Activated CD4-positive, alpha-beta T cell treated with anti-CD3 and anti-CD28 coated beads, Interleukin-2, amount 50 U/mL, for 16 hours (primary cell): ENCODE measurements around the gene MED13L.

ENCODE experiments used
- DNase-seq: peaks from one replicate; pipeline ENCODE4 v3.0.0-alpha.2; 2020

MED13L gene

DNA sequence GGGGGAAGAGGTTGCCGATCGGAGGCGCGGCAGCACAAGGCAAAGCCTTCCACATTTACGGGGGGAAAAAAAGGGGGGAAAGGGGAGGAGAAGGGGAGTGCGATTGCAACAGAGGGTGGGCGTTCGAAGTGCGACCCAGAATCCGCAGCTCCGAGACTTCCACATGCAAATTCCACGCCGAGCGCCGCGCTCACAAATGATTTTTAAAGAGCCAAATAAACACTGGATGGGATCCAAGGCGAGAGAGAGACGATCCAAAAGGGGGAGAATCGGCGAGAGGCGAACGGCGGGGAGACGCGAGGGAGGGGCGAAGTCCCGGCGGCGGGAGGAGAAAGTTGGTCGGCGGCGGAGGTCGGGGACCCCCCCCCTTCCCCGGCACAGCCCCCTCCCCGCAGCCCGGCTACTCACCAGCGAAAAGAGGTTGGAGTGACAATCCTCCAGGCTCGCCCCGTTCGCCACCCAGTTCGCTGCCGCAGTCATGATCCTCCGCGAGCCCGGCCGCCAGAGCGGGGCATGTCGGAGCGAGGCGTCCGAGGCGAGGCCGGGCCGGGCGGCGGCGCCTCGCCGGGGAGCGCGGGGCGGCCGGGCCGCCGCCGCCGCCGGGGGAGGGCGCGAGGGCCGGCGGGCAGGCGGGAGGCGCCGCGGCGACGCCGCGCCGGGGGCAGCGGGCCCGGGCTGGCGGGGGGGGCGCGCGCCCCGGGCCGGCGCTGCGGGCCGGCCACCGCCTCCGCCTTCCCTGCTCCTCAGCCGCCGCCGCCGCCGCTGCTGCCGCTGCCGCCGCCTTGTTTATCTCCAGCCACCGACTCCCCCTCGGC lies 634 bp downstream of the MED13L start:
- DNase-seq: peak; percentile 52

DNA sequence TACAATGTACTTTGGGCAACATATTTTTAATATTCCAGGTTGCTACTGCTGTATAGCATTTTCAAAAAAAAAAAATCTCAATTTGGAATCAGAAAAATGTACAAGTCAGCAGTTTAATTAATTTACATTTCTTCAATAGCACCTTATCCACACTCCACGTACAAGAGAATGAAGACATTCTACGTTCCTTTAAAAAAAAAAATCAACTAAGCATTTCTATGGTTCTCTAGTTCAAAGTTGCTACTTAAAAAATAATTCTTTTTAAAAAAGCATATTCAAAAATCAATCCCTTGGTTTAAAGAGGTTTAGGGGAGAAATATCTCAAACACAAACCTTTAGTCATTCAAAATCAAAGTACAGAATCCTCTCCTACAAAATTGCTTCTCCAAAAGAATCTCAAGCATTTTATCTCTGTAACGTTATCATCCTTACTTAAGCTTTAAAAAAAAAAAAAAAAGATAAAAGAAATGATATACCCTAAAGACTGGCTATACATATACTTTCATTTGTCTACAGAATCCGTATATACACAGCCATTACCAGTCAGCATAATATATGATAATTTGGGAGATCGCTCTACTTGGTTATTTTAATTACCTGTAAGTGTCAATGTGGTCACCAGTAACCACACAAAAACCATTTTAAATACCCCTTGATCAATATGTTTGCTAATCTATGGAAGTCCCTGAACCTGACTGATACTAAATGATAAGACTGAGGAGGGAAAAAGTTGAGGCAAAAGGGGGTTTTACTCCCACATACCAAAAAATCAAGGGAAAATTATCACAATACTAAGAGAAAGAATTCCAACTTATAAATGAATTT lies 2.7 kb downstream of the MED13L start:
- DNase-seq: no peak

DNA sequence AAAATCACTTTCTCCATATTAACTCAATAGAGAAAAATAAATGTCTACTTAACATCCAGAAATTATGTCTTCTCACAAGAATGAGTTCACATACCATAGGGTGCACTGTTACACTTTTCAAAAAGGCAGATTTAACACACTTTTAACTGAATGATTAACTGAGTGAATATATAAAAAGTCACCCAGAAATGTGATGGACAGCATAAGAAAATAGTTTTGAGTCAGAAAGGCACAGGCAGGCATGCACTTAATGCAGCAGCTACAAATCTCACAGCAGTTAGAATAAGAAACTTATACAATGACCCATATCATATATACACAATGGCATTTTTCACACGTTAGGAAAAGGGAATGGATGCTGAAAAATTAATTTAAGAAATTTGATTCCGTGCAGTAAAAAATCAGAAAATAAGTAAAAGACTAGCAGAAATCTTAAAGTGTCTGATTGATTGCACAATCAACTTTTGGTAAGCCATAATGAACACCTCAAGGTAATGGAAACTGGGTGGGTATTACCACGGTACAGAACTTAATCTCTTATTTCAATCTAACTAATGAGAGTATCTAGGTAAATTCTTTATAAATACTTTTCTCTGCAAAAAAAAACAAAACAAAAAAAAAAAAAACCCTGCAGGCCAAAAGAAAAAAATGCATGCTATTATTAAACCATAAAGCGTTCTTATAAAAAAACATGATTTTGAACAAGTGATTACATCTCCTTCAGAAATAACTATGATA lies 3.5 kb downstream of the MED13L start:
- peak; percentile 8 for DNase-seq

DNA sequence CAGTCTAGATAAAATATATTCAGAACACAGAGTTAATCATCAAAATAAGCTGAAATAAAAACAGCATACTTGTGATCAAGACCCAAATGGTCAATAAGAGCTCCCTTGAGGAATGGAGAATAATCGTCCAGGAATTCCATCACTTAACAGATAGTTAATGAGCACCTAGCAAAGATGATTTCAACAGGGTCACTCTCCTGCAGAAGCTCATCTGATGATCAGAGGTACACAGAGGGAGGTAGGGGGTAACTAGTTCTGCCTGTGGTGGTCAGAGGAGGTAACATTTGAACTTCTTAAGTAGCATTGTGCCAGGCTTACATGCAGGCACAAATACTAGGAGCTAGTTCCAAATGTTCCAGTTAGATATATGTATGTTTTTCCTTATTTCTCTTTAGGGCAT lies 9.5 kb downstream of the MED13L start:
- no peak for DNase-seq

DNA sequence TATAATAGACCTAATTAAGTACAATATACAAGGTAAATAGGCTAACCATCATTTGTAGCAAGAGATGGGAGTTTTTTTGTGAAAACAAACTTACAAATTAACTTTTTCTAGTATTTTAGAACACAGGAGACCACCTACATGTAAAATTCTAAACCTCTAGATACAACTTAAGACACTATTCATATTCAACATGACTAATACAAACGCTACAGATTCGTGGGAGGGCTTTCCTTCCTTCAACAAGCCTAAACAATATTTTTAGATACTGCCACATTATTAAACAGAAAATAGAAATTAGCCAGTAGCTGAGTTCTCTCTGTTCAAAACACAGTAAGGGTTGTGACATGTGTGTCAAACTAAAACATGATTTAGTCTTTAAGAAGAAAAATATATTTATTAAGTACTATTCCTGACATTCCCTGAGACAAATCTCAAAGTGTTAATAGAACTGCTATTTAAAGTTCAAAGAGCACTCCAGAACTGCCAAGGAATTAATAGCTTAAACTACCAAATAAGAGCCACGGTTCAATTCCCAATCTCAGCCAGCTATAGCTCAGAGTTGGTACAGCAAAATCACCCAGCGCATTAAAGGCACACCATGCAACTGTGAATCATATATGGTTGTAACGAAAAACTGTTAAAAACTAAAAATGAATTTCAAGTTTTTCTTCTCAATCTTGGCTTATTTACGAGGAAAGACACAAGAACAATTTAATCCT lies 10.7 kb downstream of the MED13L start:
- DNase-seq: no peak

DNA sequence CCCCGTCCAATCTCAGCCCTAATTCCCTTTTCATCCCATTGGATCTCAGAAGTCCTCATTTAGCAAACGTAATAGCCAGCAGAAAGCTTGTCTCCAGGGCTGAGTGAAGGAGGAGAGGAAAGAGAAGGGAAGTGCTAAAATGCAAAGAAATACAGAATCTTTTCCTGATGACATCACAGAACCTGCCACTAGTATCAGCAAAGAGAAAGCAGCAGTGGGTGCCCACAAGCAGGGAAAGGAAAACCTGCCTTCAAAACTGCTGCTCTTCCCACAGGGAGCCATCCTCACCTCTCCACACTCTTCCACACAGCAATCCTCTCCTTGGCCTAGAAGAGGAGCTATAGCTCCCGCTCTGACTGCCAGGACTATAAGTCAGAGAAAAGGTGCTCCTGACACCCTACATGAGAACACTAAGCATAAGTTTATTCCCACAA lies 11.3 kb downstream of the MED13L start:
- no peak for DNase-seq

DNA sequence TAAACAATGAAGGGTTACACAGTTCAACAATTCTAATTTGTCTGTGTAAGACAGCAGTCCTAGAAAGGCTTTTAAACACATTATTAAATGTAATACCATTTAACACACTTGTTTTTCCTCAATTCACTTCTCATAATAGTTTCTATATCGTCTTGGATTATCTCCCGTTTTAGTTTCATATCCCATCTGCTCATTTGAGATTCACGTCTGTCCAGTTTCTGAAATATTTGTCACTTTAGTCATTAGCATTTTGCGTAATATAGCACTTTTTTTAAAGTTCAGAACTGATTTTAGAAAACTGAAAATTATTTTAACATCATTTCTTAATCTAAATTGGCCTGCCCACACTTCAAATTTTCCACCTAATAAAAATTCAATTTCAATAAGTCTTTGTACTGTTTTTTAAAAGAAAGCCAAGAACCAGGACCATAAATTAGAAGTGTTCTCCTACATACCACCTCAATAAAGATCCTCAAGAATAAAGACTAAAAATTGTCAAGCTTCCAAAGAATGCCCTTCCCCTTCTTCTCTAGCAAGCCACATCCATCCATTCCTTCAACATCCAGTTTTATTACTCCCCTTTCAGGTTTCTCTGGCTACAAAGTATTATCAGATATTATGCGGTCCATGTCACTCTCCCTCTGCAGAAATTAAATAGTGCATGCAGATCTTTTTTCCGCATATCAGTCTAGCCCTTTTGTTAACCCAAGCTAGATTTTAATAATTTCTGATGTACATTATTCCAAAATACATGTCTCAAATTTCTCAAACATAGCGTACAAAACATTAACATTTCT lies 11.9 kb downstream of the MED13L start:
- DNase-seq: no peak

DNA sequence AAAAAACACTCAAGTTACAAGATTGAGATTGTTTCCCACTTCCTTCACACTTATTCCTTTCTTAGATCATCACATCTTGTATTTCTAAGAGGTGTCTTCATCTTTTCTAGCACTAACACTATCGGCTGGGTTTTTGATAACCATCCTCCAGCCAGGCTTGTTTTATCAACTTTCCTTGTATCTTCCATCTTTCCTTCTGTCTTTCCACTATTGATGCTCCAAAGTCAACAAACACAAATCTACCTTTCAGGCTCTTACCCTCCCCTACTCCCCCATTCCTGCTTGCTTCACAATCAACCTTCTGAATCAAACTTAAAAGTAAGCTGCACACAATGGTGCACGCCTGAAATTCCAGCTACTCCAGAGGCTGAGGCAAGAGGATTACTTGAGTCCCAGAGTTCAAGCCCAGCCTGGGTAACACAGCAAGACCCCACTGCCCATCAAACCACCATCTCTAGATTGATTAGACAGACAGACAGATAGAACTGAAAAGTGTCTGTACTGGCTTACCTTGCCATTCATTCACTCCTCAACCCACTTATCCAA lies 12.9 kb downstream of the MED13L start:
- no peak for DNase-seq

DNA sequence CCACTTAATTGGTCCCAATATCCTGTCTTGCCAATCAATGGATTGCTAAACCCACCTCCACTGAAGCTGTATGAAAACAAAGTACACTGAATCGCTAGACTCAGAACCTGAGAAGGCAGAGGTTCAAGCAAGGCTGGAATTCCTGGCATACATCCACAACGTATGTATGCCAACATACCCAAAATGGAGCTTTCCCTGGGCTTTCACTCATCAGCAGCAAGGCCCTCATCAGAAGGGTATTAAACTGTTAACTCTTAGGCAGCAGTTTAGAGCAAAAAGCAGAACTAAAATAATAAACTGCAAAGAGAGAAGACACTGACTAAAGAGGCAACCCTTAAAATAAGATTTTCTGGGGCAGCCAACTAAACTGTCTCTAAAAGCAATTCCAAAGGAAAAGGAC lies 13.6 kb downstream of the MED13L start:
- no peak for DNase-seq

DNA sequence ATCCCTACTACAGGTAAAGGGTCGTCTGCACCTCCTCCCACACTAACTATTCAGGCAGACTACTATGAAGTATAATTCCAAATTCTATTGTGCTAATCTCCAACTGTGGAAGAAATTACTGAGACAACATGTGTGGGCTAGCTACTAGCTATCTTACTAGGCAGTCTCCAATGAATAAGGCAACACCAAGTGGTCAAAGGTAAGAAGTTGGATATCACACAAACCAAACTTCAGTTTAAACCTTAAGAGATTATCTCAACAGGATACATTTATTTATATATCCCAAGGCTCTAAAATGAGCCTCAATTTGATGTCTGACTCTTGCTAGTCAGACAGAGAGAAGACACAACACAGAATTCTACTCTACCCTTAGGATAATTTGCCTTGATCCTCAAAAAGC lies 14.1 kb downstream of the MED13L start:
- no peak for DNase-seq

DNA sequence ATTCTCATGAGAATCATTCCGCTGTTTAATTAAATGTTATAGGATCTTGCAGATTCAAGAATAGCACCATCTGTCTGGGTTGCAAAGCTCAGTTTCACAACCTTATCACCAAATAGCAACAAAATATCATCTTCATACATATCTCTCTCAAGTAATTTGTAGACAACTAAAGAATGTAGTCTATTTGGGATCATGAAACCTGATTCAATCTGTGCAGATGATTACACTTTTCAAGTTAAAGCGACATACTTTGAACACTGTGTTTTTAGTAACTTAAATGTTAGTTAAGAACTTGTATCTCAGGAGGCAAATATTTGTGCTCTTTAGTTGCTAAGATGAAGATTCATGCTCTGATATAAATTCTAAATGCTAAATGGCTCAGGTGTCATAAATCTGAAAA lies 14.8 kb downstream of the MED13L start:
- DNase-seq: no peak

DNA sequence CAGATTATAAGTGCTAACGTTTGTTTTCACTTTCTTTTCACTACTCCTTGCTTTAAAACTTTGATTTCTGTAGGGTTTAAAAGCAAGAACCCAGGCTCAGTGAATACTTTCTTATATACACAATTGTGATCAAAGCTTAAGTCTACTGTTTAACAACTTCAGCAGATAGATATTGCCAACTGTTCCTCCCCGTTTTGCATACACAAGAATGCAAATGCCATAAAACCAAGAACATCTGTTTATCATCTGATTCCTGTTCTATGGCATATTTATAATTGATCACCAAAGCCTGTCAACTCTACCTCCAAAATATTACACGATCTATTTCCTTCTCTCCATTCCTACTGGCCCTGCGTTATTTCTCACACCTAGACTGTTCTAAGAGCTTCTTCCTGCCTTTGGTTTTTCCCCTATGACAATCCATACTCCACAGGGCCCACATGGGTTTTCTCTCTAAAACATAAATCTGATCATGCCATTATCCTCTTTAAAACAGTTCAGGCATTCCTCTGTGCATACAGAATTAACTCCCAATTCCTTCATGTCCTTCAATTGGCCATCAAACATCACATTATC lies 15.9 kb downstream of the MED13L start:
- DNase-seq: no peak

DNA sequence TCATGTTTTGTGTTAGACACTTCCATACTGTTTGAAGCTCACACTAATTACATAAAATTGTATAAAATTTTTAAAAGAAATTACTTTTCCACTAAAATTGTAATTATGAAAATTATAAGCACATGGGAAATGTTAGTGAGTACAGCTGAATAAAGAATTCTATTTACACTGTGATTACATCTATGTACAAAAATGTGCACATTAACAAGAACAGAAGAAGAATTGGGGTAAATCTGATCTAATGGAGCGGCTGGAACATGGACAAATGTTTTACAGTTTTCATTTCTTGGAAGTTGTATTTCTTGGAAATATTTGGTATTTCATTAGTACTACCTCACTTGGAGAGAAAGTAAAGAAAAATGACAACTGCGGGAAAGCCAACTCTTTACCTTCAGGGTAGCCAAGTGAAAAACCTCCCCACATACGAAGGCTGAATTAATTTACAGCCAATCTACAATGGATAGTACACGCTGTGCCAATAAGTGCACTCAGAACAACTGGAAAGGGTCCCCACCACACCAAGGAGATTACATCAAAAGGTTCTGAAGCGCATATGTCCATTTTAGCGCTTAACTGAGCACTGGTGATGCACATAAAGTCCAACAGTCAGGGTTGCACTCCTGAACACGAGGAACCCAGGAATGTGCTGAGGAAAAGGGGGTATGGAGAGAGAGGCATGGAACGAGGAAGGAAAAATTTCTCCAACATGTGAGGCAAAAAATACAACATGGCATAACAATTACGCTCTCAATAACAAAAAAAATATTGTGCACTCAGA lies 17.5 kb downstream of the MED13L start:
- no peak for DNase-seq

DNA sequence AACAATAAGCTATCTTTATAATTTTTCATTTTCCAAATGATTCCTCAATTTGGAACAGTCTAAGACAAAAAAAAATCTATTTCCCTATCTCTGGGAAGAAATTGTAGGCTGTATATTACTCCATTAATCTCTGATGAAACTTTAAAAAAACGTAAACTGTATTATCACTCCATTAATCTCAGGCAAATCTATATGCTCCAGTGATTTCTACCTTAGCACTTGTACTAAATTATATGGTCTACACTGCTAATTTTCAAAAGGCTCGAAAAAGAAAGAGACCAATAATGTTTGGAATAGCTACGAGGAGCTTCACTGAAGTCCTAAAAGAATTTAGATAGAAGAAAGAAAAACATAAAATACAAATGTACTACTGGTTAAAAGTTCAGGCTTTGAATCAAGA lies 19.7 kb downstream of the MED13L start:
- DNase-seq: no peak

DNA sequence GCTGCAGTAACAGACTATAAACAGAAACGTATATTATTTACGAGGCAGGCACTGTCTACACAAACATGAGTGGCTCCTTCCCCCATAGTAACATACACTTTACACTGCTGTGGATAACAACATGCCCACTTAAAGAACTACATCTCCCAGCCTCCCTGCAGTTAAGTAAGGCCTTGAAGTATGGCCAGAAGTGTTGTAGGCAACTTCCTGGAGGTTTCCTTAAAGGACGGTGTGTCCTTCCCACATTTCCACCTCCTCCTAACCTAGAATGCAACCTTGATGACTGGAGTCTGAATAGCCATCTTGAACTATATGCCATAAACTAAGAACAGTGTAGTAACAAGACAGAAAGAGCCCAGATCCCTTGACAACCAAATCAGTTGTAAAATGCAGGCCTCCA lies 20.3 kb downstream of the MED13L start:
- no peak for DNase-seq

DNA sequence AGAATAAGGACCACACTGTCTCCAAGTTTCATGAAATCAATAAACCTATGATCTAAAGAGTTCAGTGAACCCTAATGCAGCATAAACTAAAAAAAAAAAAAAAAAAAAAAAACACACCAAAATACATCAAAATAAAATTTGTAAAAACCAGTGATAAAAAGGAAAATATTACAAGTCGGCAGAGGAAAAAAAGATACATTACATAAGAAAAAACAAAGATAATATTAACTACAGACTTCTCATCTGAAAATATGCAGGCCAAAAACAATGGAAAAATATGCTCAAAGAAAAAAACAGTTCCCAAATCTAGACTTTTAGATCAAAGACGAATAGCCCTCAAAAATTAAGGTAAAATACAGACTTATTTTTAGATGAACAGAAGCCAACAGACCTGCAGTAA lies 27.6 kb downstream of the MED13L start:
- DNase-seq: no peak

DNA sequence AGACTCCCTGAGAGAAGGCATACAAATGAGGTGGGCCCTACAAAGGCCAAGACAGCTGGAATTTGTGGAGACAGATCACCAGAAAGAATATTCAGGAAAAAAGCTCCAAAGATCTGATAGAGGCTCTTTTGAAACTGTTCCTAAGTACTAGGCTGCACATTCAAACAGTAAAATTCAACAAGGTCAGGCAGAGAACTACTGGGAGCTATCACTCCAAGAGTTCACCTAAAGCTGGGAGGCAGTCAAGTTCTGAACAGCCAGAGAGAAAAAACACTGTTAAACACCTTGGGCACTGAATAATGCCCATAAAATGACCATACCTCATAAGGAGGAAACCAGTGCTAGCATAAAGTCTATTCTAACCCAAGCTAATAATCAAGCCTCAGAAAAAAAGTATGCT lies 28.6 kb downstream of the MED13L start:
- DNase-seq: no peak

DNA sequence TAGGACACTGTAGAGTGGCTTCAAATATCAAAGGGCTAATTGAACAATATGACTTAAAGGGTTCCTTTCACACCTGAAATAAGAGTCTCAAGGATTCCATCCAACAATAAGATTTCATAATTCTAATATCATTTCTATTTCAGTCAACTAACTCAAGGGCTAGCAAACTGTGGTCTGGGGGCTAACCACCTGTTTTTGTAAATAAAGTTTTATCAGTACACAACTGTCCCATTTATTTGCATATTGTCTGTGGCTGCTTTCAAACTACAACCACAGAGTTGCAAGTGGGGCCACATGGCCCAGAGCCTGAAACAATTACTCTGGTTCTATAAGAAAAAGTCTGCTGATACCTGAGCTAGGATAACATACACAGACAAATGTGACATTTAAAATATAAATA lies 29.1 kb downstream of the MED13L start:
- DNase-seq: no peak

DNA sequence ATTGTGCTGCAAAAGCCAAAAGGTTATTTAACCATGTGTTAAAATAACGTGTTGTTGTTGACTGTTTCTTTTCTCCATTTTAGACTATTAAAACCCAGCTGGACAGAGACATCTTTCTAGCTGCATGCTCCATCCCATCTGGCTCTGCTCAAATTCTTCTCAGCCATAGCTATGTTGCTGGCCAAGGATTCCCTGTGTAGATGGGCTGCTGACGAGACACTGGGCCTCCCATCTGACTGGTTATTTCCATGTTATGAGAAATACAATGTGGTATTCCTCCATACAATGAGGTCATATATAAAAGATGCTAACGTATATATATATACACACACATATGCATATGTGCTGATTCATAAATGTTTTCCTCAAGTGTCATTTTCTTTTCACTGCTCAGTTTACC lies 30.1 kb downstream of the MED13L start:
- no peak for DNase-seq

DNA sequence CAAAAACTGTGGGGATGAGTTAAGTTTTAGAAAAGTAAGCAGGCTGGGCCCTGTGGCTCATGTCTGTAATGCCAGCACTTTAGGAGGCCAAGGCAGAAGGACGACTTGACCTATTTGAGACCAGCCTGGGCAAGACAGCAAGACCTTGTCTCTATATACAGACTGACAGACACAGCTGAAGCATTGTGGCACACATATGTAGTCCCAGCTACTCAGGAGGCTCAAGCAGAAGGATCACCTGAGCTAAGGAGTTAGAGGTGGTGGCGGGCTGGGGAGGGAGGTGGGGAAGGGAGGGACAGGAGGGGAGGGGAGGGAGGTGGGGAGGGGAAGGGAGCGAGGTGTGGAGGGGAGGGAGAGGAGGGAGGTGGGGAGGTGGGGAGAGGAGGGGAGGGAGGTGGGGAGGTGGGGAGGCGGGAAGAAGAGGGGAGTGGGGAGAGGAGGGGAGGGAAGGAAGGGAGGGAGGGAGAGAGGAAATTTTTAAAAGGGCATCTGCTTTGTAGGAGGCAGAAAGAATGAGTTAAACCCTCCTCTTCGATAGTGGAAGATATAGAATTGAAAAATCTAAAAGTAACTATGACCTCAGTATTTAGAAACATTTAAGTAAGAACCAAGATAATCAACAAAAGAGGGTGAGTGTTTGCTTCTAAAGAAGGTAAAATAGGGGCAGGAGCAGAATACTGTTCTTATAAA lies 30.9 kb downstream of the MED13L start:
- no peak for DNase-seq
